ENCODE results near the gene RNF11. TPM values are rescaled to one million over a fixed set of nuclear protein-coding genes. Genes with fewer than 3 reads are reported as not detected.

The RNF11 gene
- polyA plus RNA-seq, 1 donor (not counting 4 experiments of a cell fraction or from before 2014, with no cell fraction given) = 113 TPM

GRCh38 chr1:51303751-51304251 is 67.7 kb downstream of the RNF11 start:
- H3K36me3 ChIP-seq (ENCODE audit: control insufficient read depth in 2 of 2, extremely low read depth in 1 of 2, insufficient read depth in 2 of 2, low read length in 2 of 2) = no peaks in the 10 kb centered on the region
- dilution Hi-C loops (cut with MboI; ENCODE audit: extremely low pct_ligation_motif_present, low sequenced_read_pairs) = no loop called here
- H4K20me1 ChIP-seq (ENCODE audit: control insufficient read depth, extremely low read depth, insufficient read depth, low read length) = no peaks in the 10 kb centered on the region
- no peak overlapping the region for H3K27ac ChIP-seq (ENCODE audit: control insufficient read depth, insufficient read depth, low read length)
- no peak overlapping the region for H3K4me3 ChIP-seq (ENCODE audit: control insufficient read depth in 2 of 3, extremely low read depth in 1 of 3, insufficient read depth in 2 of 3, low read depth in 1 of 3, low read length in 3 of 3)
- H3K27me3 ChIP-seq (ENCODE audit: control insufficient read depth, extremely low read depth, insufficient read depth, low read length) = no peaks in the 10 kb centered on the region
- H3K9ac ChIP-seq (ENCODE audit: control insufficient read depth, extremely low read depth, insufficient read depth, low read length) = no peak overlapping the region
- no peaks in the 10 kb centered on the region for H3K9me3 ChIP-seq (ENCODE audit: control insufficient read depth, low read depth, low read length)
- H3K9me1 ChIP-seq (ENCODE audit: control insufficient read depth, extremely low read depth, insufficient read depth, low read length) = no peaks in the 10 kb centered on the region
- FAIRE-seq (no peak), DNase-seq (ENCODE audit: low read depth, low spot score) (no peak)
- H3K79me2 ChIP-seq (ENCODE audit: control insufficient read depth, insufficient read depth, low read length) = no peaks in the 10 kb centered on the region
- H2AFZ ChIP-seq (ENCODE audit: control insufficient read depth, low read length) = no peak overlapping the region
- no peaks in the 10 kb centered on the region for H3K4me1 ChIP-seq (ENCODE audit: control insufficient read depth, extremely low read depth, insufficient read depth, low read length)
- no peak overlapping the region for H3K4me2 ChIP-seq (ENCODE audit: control insufficient read depth, extremely low read depth, insufficient read depth, low read depth, low read length)
- no peak for TF ChIP-seq EZH2 (IDR thresholded peaks at IDR 0.05; ENCODE audit: low read length)
- no peak for TF ChIP-seq CTCF (optimal IDR thresholded peaks at IDR 0.05 in 1 of 3, IDR thresholded peaks at IDR 0.05 in 1 of 3, conservative IDR thresholded peaks at IDR 0.05 in 1 of 3; ENCODE audit: extremely low read depth in 1 of 3, insufficient read depth in 2 of 3, low read length in 3 of 3)

DNA sequence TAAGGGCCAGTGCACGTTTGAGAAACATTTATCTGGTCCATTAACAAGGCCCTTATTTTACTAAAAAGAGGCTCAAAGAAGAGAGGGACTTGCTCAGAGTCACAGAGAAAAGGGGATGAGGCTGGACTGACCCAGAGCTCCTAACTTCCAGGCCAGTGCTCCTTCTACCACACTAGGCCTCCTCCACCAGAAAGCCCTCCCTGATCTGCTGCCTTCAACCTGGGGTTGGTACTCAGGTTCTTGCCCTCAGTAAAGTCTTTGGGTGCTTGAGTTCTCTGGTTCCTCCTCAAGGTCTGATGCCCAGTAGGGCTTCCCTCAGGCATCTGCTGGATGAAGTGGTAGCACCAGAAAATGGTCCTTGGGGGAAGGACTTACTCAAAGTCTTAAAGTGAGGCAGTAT is 68.3 kb downstream of the RNF11 start:
- no peak for TF ChIP-seq EZH2 (IDR thresholded peaks at IDR 0.05; ENCODE audit: low read length)
- TF ChIP-seq CTCF (optimal IDR thresholded peaks at IDR 0.05 in 1 of 3, IDR thresholded peaks at IDR 0.05 in 1 of 3, conservative IDR thresholded peaks at IDR 0.05 in 1 of 3; ENCODE audit: extremely low read depth in 1 of 3, insufficient read depth in 2 of 3, low read length in 3 of 3) = no peak
- no peak overlapping the region for H3K9ac ChIP-seq (ENCODE audit: control insufficient read depth, extremely low read depth, insufficient read depth, low read length)
- H3K9me1 ChIP-seq (ENCODE audit: control insufficient read depth, extremely low read depth, insufficient read depth, low read length) = no peaks in the 10 kb centered on the region
- FAIRE-seq = no peak
- dilution Hi-C loops (cut with MboI; ENCODE audit: extremely low pct_ligation_motif_present, low sequenced_read_pairs) = no loop called here
- no peaks in the 10 kb centered on the region for H3K9me3 ChIP-seq (ENCODE audit: control insufficient read depth, low read depth, low read length)
- H3K4me1 ChIP-seq (ENCODE audit: control insufficient read depth, extremely low read depth, insufficient read depth, low read length) = no peaks in the 10 kb centered on the region
- H3K36me3 ChIP-seq (ENCODE audit: control insufficient read depth in 2 of 2, extremely low read depth in 1 of 2, insufficient read depth in 2 of 2, low read length in 2 of 2) = no peaks in the 10 kb centered on the region
- no peak for DNase-seq (ENCODE audit: low read depth, low spot score)
- H3K4me3 ChIP-seq (ENCODE audit: control insufficient read depth in 2 of 3, extremely low read depth in 1 of 3, insufficient read depth in 2 of 3, low read depth in 1 of 3, low read length in 3 of 3) = no peak overlapping the region
- no peaks in the 10 kb centered on the region for H3K79me2 ChIP-seq (ENCODE audit: control insufficient read depth, insufficient read depth, low read length)
- no peak overlapping the region for H2AFZ ChIP-seq (ENCODE audit: control insufficient read depth, low read length)
- H4K20me1 ChIP-seq (ENCODE audit: control insufficient read depth, extremely low read depth, insufficient read depth, low read length) = no peaks in the 10 kb centered on the region
- H3K27ac ChIP-seq (ENCODE audit: control insufficient read depth, insufficient read depth, low read length) = no peak overlapping the region
- H3K27me3 ChIP-seq (ENCODE audit: control insufficient read depth, extremely low read depth, insufficient read depth, low read length) = no peaks in the 10 kb centered on the region
- H3K4me2 ChIP-seq (ENCODE audit: control insufficient read depth, extremely low read depth, insufficient read depth, low read depth, low read length) = no peak overlapping the region
